ENCODE results near the gene TXNDC5.

The TXNDC5 gene

GRCh38 chr6:7851780-7852179, 58.8 kb downstream of the TXNDC5 start:
- DNase-seq (ENCODE audit: low read depth), result no peak

DNA sequence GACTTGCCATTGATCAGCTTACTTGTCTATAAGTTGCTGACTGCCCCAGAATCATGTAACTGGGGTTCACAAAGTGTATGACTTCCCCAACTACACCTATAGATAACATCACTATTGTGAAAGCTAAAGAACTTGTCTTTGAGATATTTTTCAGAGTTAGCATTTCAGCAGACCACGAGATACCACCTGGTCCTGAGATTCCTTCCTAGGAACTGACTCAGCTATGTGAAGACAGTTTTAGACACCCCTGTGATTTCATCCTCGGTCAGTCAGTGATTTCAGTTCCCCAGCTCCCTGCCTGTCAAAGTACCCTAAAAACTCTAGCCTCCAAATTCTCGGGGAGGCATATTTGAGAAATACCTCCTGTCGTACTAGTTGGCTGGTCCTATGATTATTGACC, 62.4 kb downstream of the TXNDC5 start:
- no peak for DNase-seq (ENCODE audit: low read depth)

- no peak for DNase-seq (ENCODE audit: low read depth)
These were observed 63.4 kb downstream of the TXNDC5 start for GRCh38 chr6:7846966-7847818.

GRCh38 chr6:7841781-7842468, 68.7 kb downstream of the TXNDC5 start:
- DNase-seq (ENCODE audit: low read depth), result no peak

DNA sequence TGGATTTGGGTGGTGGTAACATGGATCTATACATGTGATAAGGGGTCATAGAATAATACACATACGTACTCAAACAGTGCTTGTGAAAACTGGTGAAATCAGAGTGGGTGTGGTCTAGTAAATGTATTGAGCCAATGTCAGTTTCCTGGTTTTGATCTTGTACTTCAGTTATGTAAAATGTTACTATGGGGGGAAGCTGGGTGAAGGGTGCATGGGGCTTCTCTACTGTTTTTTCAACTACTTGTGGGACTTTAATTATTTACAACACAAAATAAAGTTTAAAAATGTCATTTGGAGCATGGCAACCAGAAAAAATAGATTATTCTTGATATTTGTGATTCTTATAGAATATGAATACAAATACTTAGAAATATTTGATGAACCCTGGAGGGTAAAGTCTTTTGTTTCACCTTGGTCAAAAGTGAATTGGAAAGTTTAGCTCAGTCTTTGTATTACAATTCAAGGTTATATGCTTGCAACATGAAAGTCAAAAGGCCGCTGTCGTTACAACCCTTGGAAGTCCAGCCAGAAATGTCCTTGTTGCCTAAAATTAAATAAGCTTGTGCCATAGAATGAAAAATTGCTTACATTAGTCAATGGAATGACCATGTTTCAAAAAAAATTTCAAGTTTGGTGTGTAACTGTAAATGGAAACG, 74.1 kb downstream of the TXNDC5 start:
- DNase-seq (ENCODE audit: low read depth), result no peak

DNA sequence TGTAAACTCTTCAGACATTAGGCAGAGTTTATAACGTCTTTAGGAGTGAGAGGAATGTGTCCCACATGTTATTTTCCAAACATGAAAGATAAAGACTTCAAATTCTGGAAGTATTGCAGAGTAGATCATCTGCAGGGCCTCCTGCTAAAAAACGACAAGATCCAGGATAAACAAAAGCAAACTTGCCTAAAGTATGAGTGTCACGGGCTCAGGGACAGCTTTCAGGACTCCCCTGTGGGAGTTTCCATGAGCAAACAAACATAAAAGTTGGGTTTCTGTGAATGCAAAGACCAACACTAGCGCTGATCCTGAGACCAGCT, 76.9 kb downstream of the TXNDC5 start:
- no peak for DNase-seq (ENCODE audit: low read depth)

- no peak for DNase-seq (ENCODE audit: low read depth)
These were observed 77.5 kb downstream of the TXNDC5 start for GRCh38 chr6:7832904-7833750.

Measured in T follicular helper cell (primary cell).